ENCODE data around the gene MSI2. TPM values are rescaled to one million over a fixed set of nuclear protein-coding genes. Genes with fewer than 3 reads are reported as not detected.

MSI2 gene
- total RNA-seq, 2 donors from 2014 or later: 30.1 to 41.1 TPM

DNA sequence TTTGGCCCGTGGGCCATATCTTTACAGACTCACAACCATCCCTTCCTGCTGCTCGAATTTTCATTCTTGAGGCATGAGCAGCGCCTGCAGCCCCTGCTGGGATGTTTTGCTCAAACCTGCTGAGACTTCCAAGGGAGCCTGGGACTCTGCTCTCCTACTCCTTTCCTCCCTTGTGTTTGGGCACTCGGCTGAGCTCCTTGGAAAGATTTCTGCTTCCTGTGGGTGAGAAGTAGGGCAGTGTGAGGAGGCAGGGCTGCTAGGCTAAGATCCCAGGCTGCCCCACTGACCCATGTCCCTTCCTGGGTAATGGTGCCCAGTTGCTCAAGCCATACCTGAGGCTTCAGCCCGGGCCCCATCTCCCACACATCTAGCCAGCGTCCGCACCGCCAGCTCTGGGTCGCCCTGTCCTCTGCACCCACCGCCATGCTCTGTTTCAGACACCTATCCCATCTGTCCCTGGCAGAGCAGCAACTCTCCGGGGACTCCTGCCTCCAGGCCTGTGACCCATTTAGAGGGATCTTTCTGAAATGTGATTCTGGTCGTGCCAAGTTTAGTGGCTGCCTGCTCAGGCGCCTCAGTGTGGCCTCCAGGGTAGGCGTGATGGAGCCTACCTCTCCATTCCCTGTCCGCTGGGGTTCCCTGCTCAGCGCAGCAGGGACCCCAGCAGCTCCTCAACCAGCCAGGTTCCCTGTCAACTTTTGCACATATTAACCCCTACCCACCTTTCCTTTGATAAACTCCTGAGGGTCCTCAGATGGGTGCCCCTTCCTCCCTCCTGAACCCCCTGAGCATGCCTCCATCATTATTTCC lies 298.7 kb downstream of the MSI2 start:
- Histone ChIP-seq H3K9me3 (no peaks in the 10 kb centered on the region), H3K4me3 (no peak overlapping the region), H3K36me3 (no peaks in the 10 kb centered on the region), H3K27ac (peak overlapping the region in 1 of 2 donors; percentile 23), H3K27me3 (no peaks in the 10 kb centered on the region), H3K4me1 (peaks cover 0 to 41% of the 10 kb centered on the region in 2 donors)
- TF ChIP-seq, protein P1, sequence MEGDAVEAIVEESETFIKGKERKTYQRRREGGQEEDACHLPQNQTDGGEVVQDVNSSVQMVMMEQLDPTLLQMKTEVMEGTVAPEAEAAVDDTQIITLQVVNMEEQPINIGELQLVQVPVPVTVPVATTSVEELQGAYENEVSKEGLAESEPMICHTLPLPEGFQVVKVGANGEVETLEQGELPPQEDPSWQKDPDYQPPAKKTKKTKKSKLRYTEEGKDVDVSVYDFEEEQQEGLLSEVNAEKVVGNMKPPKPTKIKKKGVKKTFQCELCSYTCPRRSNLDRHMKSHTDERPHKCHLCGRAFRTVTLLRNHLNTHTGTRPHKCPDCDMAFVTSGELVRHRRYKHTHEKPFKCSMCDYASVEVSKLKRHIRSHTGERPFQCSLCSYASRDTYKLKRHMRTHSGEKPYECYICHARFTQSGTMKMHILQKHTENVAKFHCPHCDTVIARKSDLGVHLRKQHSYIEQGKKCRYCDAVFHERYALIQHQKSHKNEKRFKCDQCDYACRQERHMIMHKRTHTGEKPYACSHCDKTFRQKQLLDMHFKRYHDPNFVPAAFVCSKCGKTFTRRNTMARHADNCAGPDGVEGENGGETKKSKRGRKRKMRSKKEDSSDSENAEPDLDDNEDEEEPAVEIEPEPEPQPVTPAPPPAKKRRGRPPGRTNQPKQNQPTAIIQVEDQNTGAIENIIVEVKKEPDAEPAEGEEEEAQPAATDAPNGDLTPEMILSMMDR (IDR thresholded peaks at IDR 0.05): no peak
- no peak for DNase-seq (ENCODE audit: low spot score)

DNA sequence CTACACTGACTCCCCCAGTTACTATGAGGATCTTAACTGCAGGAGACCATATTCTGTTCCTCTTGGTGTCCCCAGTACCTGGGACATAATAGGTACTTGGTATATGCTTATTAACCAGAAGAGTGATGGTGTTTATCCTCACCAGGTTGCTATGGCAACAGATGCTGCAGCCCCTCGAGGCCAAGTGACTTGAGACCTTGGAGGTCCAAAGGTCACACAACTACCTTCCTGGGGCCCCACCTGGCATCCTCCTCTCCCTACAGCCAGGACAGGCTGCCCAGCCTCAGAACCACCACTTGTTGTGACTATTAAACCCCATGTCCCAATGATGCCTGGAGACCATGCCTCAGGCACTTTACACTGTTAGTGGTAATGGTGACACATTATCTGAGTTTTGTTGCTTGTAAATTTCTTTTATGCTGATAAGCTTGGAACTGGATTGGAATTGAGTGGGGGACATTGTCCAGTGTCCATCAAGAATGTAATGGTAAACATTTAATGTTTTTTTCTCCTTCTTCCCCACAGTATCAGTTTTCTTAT lies 299.4 kb downstream of the MSI2 start:
- no peak for DNase-seq (ENCODE audit: low spot score)
- no peak overlapping the region for H3K4me3 ChIP-seq
- TF ChIP-seq, protein P1 (IDR thresholded peaks at IDR 0.05): no peak
- no peaks in the 10 kb centered on the region for H3K9me3 ChIP-seq
- H3K27me3 ChIP-seq: no peaks in the 10 kb centered on the region
- peaks cover 0 to 41% of the 10 kb centered on the region in 2 donors for H3K4me1 ChIP-seq
- H3K36me3 ChIP-seq: no peaks in the 10 kb centered on the region
- H3K27ac ChIP-seq: no peak overlapping the region

DNA sequence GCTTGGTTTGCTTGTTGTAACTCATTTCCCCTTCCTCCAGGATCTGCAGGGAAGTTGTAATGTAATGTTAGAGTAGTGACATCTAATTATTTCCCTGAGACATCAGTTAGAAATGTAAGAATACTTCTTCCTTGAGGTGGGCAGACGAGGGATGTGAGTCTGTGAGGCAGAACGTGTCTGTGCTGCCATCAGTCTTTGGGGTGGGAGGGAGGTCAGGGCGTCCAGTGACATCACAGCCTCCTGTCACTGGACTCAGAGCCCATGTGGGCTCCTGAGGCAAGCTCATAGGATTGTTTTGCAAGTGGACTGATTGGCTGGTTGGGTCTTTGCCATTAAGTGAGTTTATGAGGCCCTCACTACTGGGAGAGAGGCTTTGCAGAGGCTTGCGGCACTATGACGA lies 300.0 kb downstream of the MSI2 start:
- Histone ChIP-seq H3K4me1 (peaks cover 0 to 41% of the 10 kb centered on the region in 2 donors), H3K27me3 (no peaks in the 10 kb centered on the region), H3K36me3 (no peaks in the 10 kb centered on the region), H3K9me3 (no peaks in the 10 kb centered on the region), H3K27ac (no peak overlapping the region), H3K4me3 (no peak overlapping the region)
- DNase-seq (ENCODE audit: low spot score): no peak
- TF ChIP-seq, protein P1 (IDR thresholded peaks at IDR 0.05): no peak

DNA sequence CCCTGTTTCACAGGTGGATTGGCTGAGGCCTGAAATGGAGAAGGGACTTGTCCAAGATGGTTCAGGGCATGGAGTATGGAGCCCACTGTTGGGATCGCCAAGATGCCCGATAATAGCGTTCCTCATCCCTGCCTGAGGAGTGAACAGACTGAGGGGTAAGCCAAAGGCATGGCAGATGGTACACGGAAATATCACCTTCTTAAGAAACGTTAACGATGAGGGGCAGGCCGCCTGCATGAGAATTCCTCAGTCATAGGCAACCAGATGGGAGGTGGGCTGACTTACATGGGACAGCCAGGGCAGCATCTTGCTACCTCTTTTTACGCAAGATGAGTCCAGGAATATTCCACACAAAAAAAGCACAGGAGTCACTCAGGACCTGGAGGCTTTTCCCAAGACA lies 300.7 kb downstream of the MSI2 start:
- TF ChIP-seq, protein P1 (IDR thresholded peaks at IDR 0.05): no peak
- no peak overlapping the region for H3K27ac ChIP-seq
- H3K4me1 ChIP-seq: peaks cover 0 to 39% of the 10 kb centered on the region in 2 donors

DNA sequence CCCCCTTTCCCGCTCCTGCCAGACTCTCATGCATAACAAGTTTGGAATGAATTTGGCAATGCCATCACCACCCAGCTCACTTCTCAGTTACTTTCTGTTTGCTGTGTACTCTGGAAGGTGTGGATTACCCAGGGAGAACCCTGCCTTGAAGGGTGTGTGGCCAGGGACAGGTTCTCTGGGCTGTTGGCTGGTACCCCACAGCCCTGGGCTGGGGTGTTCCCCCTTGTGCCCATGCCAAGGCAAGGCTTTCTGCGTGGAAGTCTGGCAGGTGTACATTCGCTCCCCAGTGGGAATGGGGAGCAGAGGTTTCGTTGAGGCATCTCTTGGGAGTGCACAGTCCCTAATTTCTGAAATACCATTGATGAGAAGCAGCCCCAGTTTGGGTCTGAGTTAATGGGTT lies 301.1 kb downstream of the MSI2 start:
- Histone ChIP-seq H3K27ac (no peak overlapping the region), H3K4me3 (no peak overlapping the region), H3K27me3 (no peaks in the 10 kb centered on the region), H3K4me1 (peaks cover 0 to 35% of the 10 kb centered on the region in 2 donors), H3K9me3 (no peaks in the 10 kb centered on the region), H3K36me3 (no peaks in the 10 kb centered on the region)
- DNase-seq (ENCODE audit: low spot score): no peak
- TF ChIP-seq, protein P1 (IDR thresholded peaks at IDR 0.05): no peak

More for the DNA sequence above, 300.7 kb downstream of the MSI2 start:
- Histone ChIP-seq H3K9me3 (no peaks in the 10 kb centered on the region), H3K36me3 (no peaks in the 10 kb centered on the region), H3K4me3 (no peak overlapping the region), H3K27me3 (no peaks in the 10 kb centered on the region)
- DNase-seq (ENCODE audit: low spot score): no peak

All from right atrium auricular region (tissue), 2 donors.